Lung (tissue), 13 donors: ENCODE data around the gene WSB1. TPM values are rescaled to one million over a fixed set of nuclear protein-coding genes. Genes with fewer than 3 reads are reported as not detected.

Source experiments
- ATAC-seq: fragments of 200-7000 bp; cut with Tn5 transposase; one replicate; pipeline ENCODE4 v1.9.1; 2020; ENCODE audit warnings: moderate number of reproducible peaks; ENCODE audit not compliant: insufficient read depth, low FRiP score
- DNase-seq, 3 donors: peaks; one replicate each; pipeline ENCODE4 v3.0.0-alpha.2; 2013 to 2017
- H3K27ac ChIP-seq, 2 donors: one replicate each; pipeline ENCODE4 v1.5.1; 2013; ENCODE audit warnings: mild to moderate bottlenecking in 2 of 2, moderate library complexity in 2 of 2, control low read depth in 1 of 2, inconsistent platforms in 1 of 2, low read depth in 1 of 2, low read length in 1 of 2
- H3K27me3 ChIP-seq, 3 donors: one replicate each; pipeline ENCODE4 v1.5.1; 2013; ENCODE audit warnings: low read length in 2 of 3; ENCODE audit not compliant: control insufficient read depth in 3 of 3, insufficient read depth in 3 of 3
- H3K36me3 ChIP-seq, 4 donors: one replicate each; pipeline ENCODE4 v1.5.1; 2013; ENCODE audit warnings: low read length in 4 of 4, mild to moderate bottlenecking in 1 of 4, moderate library complexity in 1 of 4; ENCODE audit not compliant: control insufficient read depth in 4 of 4, insufficient read depth in 4 of 4
- H3K4me1 ChIP-seq, 5 donors: one replicate each; pipeline ENCODE4 v1.5.1; 2013; ENCODE audit warnings: low read length in 5 of 5, mild to moderate bottlenecking in 2 of 5, moderate library complexity in 1 of 5; ENCODE audit not compliant: control insufficient read depth in 5 of 5, insufficient read depth in 5 of 5
- H3K4me3 ChIP-seq: one replicate; pipeline ENCODE4 v1.5.1; 2013; ENCODE audit warnings: mild to moderate bottlenecking, control low read depth, moderate library complexity
- H3K9ac ChIP-seq, 2 donors: one replicate each; pipeline ENCODE4 v1.5.1; 2013; ENCODE audit warnings: low read length in 2 of 2, control low read depth in 1 of 2; ENCODE audit not compliant: insufficient read depth in 1 of 2
- H3K9me3 ChIP-seq, 4 donors: one replicate each; pipeline ENCODE4 v1.5.1; 2013; ENCODE audit warnings: low read length in 3 of 4, mild to moderate bottlenecking in 1 of 4, moderate library complexity in 1 of 4; ENCODE audit not compliant: control insufficient read depth in 4 of 4, insufficient read depth in 3 of 4
- CTCF ChIP-seq: IDR thresholded peaks from 2 replicates; pipeline ENCODE4 v1.5.1; 2012; ENCODE audit warnings: mild to moderate bottlenecking; ENCODE audit errors: control extremely low read depth, extremely low read depth
- WGBS, 2 donors: extraction: QIAGEN DNeasy Blood & Tissue Kit; methylation state at CpG; one replicate each; pipeline ENCODE4 v1.1.7; 2013; 5-methylcytosine and 5-hydroxymethylcytosine counted together
- polyA plus RNA-seq, 2 donors: library from polyadenylated mRNA; stranded (reverse); fragments of 200-250 nt; gene quantifications; one replicate each; pipeline ENCODE4 v1.2.1, GENCODE V29; 2013
- small RNA-seq: library from RNA; depleted of rRNA; stranded (forward); fragments of <200 nt; gene quantifications from one replicate; pipeline ENCODE3, GENCODE V24; 2014; ENCODE audit warnings: low replicate concordance
- total RNA-seq, 2 donors: library from RNA; depleted of rRNA in 1 of 2; stranded (reverse); fragments of >200 nt in 1 of 2; gene quantifications; one replicate each; pipeline ENCODE4 v1.2.1, GENCODE V29; 2014 to 2021
- donor health status: control.
- donor health status: control.
- donor health status: Bipolar disorder and iron deficiency.
- donor health status: healthy.
- donor health status: DM: yes; HTN: yes; CAD: no.

Gene WSB1
- total and polyA plus RNA-seq, 4 donors: 181 to 748 (median 268) TPM

- TF ChIP-seq CTCF: no peak
- H3K27me3 ChIP-seq: no peaks in the 10 kb centered on the region
- WGBS, 2 donors: 79 to 86% methylated on average over 7 of the region's 7 CpGs
- no peak overlapping the region for H3K4me3 ChIP-seq
- H3K9ac ChIP-seq: no peak overlapping the region
- no peaks in the 10 kb centered on the region for H3K36me3 ChIP-seq
- no peak overlapping the region for H3K27ac ChIP-seq
- no peak for ATAC-seq
- no peaks in the 10 kb centered on the region for H3K9me3 ChIP-seq
- no peak for DNase-seq
- H3K4me1 ChIP-seq: peaks cover 0 to 9% (median 0%) of the 10 kb centered on the region in 5 donors
Measured at GRCh38 chr17:27362909-27363308, 69.0 kb downstream of the WSB1 start.

GRCh38 chr17:27363326-27363725 lies 69.4 kb downstream of the WSB1 start:
- H3K36me3 ChIP-seq: no peaks in the 10 kb centered on the region
- H3K9me3 ChIP-seq: no peaks in the 10 kb centered on the region
- ATAC-seq: no peak
- 58 to 61% methylated on average over 3 of the region's 3 CpGs for WGBS, 2 donors
- DNase-seq: no peak
- H3K9ac ChIP-seq: no peak overlapping the region
- H3K4me1 ChIP-seq: peaks cover 0 to 9% (median 0%) of the 10 kb centered on the region in 5 donors
- no peak overlapping the region for H3K27ac ChIP-seq
- H3K4me3 ChIP-seq: no peak overlapping the region
- TF ChIP-seq CTCF: no peak
- no peaks in the 10 kb centered on the region for H3K27me3 ChIP-seq

Small RNA genes within 50 kb of the gene (small RNA-seq; reads per million reads assigned to genes)
- gene MIR4522: 0.10 reads per million

Other genes starting within 250 kb of the WSB1 start
- 10 to 100 TPM; 46.0 to 70.0 TPM for gene KSR1, start 162.3 kb downstream of the WSB1 start, total RNA-seq
- gene KSR1, start 162.3 kb downstream of the WSB1 start, polyA plus RNA-seq: 10 to 100 TPM; 26.8 to 38.7 TPM